Measurements from ENCODE around the gene ATP5PD.

The ATP5PD gene

DNA sequence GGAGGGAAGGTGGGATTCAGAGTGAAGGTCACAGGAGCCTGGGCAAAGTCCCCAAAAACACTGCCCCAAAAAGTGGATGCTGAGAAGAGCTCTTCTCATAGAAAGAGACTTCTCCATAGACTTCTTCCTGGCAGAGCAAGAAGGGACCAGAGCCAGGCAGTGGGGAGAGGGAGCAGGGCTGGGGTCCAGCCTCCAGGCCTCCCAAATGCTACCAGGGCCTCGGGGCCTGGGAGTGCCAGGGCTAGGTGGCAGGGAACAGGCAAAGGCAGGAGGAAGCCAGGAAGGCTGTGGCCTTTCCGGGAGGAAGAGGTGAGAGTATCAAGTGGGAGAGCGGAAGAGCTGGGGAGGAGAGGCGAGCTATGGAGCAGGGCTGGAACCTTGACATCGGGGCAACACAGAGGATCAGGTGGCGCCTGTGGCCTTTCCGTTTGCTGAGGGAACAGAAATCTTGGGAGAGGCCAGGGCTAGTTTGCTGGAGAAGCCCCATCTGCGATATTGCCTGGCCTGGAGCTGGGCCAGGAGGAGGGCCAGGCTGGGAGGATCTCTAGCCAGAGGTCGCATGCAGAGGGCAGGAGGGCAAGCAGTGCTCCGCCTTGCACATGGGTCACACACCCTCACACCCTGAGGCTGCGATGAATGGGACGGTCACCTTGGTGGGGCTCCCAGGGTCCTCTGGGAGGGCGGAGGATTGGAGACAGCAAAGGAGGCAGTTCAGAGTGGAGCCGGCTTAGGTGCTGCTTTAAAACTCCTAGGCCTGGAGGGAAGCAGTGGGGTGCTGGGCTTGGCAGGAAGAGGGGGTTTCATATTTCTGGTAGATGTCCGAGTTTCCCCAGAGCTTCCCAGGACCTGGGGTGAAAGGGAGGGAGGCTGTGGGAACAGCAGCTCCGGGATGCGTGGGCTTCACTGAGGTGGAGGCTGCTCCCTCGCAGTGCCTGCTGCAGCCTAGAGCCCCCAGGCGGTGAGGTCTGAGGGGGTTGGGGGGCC, 44.4 kb upstream of the ATP5PD start:
- Histone ChIP-seq H3K4me1 (ENCODE audit: control insufficient read depth in 1 of 2, insufficient read depth in 1 of 2, low read depth in 1 of 2, low read length in 1 of 2) (peaks cover 79 to 86% of the 10 kb centered on the region in 2 experiments), H3K27ac (peak overlapping the region; percentile 98), H3K9me3 (no peaks in the 10 kb centered on the region), H3K4me3 (ENCODE audit: low read depth in 1 of 2, low read length in 1 of 2) (no peak overlapping the region), H3K27me3 (no peaks in the 10 kb centered on the region), H3K36me3 (peaks cover 8% of the 10 kb centered on the region)
- TF ChIP-seq, protein P1, sequence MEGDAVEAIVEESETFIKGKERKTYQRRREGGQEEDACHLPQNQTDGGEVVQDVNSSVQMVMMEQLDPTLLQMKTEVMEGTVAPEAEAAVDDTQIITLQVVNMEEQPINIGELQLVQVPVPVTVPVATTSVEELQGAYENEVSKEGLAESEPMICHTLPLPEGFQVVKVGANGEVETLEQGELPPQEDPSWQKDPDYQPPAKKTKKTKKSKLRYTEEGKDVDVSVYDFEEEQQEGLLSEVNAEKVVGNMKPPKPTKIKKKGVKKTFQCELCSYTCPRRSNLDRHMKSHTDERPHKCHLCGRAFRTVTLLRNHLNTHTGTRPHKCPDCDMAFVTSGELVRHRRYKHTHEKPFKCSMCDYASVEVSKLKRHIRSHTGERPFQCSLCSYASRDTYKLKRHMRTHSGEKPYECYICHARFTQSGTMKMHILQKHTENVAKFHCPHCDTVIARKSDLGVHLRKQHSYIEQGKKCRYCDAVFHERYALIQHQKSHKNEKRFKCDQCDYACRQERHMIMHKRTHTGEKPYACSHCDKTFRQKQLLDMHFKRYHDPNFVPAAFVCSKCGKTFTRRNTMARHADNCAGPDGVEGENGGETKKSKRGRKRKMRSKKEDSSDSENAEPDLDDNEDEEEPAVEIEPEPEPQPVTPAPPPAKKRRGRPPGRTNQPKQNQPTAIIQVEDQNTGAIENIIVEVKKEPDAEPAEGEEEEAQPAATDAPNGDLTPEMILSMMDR (IDR thresholded peaks at IDR 0.05), result no peak

DNA sequence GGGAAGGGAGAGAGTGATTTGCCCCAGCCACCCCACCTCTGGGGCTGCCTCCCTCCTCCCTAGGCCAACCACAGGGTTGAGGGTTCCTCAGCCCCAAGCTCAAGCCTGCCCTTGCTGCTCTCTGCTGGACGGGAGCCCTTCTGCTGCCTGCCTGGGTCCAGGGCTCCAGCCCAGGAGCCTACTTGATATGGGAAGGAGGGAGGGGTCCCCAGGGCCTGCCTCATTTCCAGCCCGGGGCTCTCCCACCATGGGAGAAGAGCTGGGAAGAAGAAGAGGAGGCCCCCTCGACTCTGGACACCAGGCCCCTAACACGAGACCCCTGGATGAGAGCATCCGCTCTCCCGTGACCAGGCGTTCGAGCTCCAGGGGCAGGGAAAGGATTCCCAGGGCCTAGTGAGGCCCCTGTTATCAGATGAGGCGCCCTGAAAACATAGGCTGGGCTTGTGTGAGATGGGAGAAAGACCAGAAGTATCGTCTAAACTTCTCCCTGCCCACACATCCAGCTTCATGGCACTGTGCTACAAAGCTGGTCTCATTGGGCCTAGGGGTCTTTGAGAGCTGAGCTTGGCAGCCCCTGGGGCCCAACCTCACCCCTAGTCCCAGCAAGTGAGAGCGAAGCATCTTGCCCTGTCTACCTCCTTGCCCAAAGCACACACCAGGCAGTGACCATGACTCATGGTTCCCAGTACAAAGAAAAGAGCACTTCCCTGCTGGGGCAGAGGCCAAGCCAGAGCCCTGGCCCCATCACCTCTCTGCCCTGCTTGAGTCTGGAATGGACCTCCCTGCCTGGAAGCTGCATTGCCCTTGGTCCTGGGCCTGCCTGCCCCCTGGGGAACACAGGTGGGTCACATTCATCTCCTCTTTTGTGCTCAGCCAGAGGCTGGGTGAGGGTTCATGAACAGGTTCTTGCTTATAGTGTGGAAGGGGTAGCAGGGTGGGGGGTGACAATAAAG, 42.0 kb upstream of the ATP5PD start:
- no peaks in the 10 kb centered on the region for H3K27me3 ChIP-seq
- TF ChIP-seq, protein P1 (IDR thresholded peaks at IDR 0.05), result no peak
- H3K36me3 ChIP-seq, result peaks cover 2% of the 10 kb centered on the region
- H3K4me1 ChIP-seq (ENCODE audit: control insufficient read depth in 1 of 2, insufficient read depth in 1 of 2, low read depth in 1 of 2, low read length in 1 of 2), result peaks cover 58 to 64% of the 10 kb centered on the region in 2 experiments
- H3K4me3 ChIP-seq (ENCODE audit: low read depth in 1 of 2, low read length in 1 of 2), result peak overlapping the region; percentile 80 to 86
- H3K9me3 ChIP-seq, result no peaks in the 10 kb centered on the region
- peak overlapping the region; percentile 99 for H3K27ac ChIP-seq

- TF ChIP-seq, protein P1 (IDR thresholded peaks at IDR 0.05), result peak; percentile 30
- no peaks in the 10 kb centered on the region for H3K9me3 ChIP-seq
- H3K27me3 ChIP-seq, result no peaks in the 10 kb centered on the region
- H3K36me3 ChIP-seq, result no peaks in the 10 kb centered on the region
- H3K4me3 ChIP-seq (ENCODE audit: low read depth in 1 of 2, low read length in 1 of 2), result peak within 1 kb of the TSS; percentile 80 to 86
- peak within 1 kb of the TSS; percentile 99 for H3K27ac ChIP-seq
- H3K4me1 ChIP-seq (ENCODE audit: control insufficient read depth in 1 of 2, insufficient read depth in 1 of 2, low read depth in 1 of 2, low read length in 1 of 2), result peaks cover 49 to 55% of the 10 kb centered on the region in 2 experiments
Observed at GRCh38 chr17:75087558-75088453, 41.0 kb upstream of the ATP5PD start, which contains the start of gene SLC16A5. Gene SLC16A5, plus strand, starts transcription at chr17:75087954. Its CDS starts 5,683 bp downstream, at chr17:75093637.

- TF ChIP-seq, protein P1 (IDR thresholded peaks at IDR 0.05), result no peak
- no peaks in the 10 kb centered on the region for H3K36me3 ChIP-seq
- peak overlapping the region; percentile 80 to 86 for H3K4me3 ChIP-seq (ENCODE audit: low read depth in 1 of 2, low read length in 1 of 2)
- H3K4me1 ChIP-seq (ENCODE audit: control insufficient read depth in 1 of 2, insufficient read depth in 1 of 2, low read depth in 1 of 2, low read length in 1 of 2), result peaks cover 43 to 48% of the 10 kb centered on the region in 2 experiments
- no peaks in the 10 kb centered on the region for H3K27me3 ChIP-seq
- H3K9me3 ChIP-seq, result no peaks in the 10 kb centered on the region
- H3K27ac ChIP-seq, result peak overlapping the region; percentile 99
Observed at GRCh38 chr17:75087182-75087557, 40.4 kb upstream of the ATP5PD start.

Measured in neutrophil (primary cell).